ENCODE data around the gene SYCP2L.

- no peak for TF ChIP-seq CTCF (conservative IDR thresholded peaks at IDR 0.05 in 1 of 2, IDR thresholded peaks at IDR 0.05 in 1 of 2; ENCODE audit: low read depth in 1 of 2, low read length in 2 of 2)
- TF ChIP-seq EZH2 (IDR thresholded peaks at IDR 0.05; ENCODE audit: low read length, missing control alignments): no peak
Measured at GRCh38 chr6:10939840-10940239, 53.0 kb downstream of the SYCP2L start.

Data from fibroblast of lung (primary cell).